EL (cell line): ENCODE results near the gene FAM200A.
A peak's percentile ranks its signal among the peaks of the same experiment; 100 is the strongest.
"Not testable (repeated sequence)": the region's sequence is repeated elsewhere in the genome, so short reads cannot be mapped to it uniquely, and the experiment has no call there.

Source experiments
- DNase-seq: peaks from one replicate; pipeline ENCODE4 v3.0.0-alpha.2; 2016

The FAM200A gene

GRCh38 chr7:99558306-99559174, 6.6 kb upstream of the FAM200A start, which contains the start of gene ZNF655:
ZNF655 (plus strand) TSS chr7:99558642; CDS start chr7:99560560, 1,918 bp downstream.
- peak; percentile 90 for DNase-seq

- DNase-seq, result no peak
Observed at GRCh38 chr7:99557940-99558305, 6.0 kb upstream of the FAM200A start.

GRCh38 chr7:99557196-99557607, 5.3 kb upstream of the FAM200A start:
- DNase-seq, result no peak

- no peak for DNase-seq
Observed at GRCh38 chr7:99554939-99555338, 3.0 kb upstream of the FAM200A start.

DNA sequence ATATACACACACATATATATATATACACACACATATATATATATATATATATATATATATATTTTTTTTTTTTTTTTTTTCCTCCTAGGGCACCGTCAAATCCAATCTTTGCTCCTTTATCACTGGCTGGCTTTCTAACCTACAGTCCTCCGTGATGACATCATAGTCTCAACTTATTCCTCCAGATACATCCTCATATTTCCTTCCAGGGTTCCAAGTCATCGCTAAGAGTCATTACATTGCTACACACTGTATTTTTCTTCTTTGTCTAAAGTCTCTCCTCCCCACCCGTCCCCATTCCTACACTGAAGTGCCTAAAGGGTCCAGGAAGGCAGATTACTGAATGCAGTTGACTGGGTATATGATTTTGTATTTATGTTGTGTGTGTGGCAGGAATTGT, 1.1 kb upstream of the FAM200A start:
- no peak for DNase-seq

DNA sequence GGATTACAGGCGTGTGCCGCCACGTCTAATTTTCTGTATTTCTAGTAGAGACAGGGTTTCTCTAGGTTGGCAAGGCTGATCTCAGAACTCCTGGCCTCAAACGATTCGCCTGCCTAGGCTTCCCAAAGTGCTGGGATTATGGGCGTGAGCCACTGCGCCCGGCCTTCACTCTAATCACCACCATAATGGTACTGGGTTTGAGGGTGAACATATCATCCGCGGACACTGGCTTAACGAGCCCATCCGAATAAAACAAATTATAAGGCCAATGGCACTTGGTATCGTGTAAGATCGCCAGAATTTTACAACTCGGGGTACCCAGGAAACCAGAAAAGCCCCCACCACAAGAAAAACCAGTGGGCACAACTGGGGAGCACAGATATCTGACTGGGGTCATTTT, 580 bp downstream of the FAM200A start:
- DNase-seq, result no peak

GRCh38 chr7:99549545-99549944, 2.4 kb downstream of the FAM200A start:
- not testable (repeated sequence) for DNase-seq

- not testable (repeated sequence) for DNase-seq
Observed at GRCh38 chr7:99545308-99545707, 6.6 kb downstream of the FAM200A start.

DNA sequence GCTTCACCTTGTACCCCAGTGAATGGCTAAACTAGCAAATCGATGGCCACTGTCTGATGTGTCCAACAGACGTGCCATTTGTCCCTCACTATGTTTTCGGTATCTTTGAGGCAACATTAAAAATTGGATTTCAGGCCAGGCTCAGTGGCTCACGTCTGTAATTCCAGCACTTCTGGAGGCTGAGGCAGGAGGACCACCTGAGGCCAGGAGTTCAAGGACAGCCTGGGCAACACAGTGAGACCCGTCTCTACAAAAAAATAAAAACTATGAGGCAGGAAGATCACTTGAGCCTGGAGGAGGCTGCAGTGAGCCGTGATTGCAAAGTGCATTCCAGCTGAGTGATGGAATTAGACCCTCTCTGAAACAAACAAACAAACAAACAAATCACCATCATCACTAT, 8.0 kb downstream of the FAM200A start:
- no peak for DNase-seq

GRCh38 chr7:99543081-99543671, 8.7 kb downstream of the FAM200A start:
- DNase-seq, result no peak

DNA sequence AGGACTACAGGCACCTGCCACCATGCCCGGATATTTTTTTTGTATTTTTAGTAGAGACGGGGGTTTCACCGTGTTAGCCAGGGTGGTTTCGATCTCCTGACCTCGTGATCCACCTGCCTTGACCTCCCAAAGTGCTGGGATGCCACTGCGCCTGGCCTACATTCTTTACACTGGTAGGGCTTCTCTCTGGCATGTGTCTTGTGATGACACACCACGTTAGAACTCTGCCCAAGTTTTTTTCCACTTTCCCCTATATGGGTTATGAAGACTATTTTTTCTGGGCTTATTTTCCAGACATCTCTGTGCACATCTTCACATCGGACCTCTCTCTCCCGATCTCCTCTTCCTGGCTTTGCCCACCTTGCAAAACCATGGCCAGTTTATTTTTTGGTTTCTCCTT, 10.7 kb downstream of the FAM200A start:
- no peak for DNase-seq

- DNase-seq, result no peak
Observed at GRCh38 chr7:99540542-99540941, 11.4 kb downstream of the FAM200A start.

DNA sequence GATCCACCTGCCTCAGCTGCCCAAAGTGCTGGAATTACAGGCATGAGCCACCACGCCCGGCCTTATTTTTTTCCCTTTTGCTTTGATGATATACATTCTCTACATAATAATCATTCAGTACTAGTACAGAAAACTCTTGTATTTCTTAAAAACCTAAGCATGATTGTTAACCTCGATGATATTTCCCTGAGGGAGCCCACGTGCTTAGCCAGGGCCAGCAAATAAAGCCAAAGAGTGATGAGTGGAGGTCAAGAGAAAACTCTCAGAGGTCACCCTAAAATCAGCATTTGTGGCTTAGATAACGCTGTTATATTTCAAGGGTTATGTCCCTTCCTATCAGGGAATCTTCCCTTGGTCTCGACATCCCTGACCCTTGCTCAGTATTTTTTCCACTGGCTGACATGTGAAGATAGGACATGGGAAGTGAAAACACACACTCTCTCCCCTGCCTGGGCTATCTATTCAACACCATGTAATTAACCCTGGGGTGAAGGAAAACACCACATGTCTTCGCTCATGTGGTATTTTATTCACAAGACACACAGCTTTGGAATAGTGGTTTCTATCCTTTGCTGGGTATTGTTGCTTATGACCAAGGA, 12.6 kb downstream of the FAM200A start:
- no peak for DNase-seq

DNA sequence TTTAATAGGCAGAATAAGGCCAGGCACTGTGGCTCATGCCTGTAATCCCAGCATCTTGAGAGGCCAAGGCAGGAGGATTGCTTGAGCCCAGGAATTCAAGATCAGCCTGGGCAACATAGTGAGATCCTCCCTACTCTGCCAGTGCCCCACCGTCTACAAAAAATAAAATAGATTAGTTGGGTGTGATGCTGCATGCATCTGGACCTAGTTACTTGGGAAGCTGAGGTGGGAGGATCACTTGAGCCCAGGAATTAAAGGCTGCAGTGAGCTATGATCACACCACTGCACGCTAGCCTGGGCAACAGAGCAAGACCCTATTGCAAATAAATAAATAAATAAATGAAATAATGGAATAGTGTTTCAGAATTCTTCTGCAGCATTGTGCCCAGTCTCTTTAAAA, 16.2 kb downstream of the FAM200A start:
- DNase-seq, result no peak

- no peak for DNase-seq
Observed at GRCh38 chr7:99531354-99531765, 20.6 kb downstream of the FAM200A start.

- no peak for DNase-seq
Observed at GRCh38 chr7:99525713-99526440, 26.0 kb downstream of the FAM200A start.

DNA sequence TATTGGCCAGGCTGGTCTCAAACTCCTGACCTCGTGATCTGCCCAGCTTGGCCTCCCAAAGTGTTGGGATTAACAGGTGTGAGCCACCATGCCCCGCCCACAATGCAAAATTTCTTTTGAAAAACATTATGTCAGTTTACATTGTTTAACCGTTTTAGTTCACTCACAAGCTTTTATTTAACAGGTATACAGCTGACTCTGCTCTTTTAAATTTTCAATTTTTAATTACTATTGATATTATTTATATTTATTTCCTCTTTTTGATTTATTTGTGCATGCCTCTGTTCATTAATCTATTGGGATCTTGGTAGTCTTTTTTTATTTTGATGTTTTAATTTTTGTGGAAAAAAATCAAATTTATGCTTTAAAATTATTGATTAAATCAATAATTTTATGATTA, 30.5 kb downstream of the FAM200A start:
- DNase-seq, result no peak

DNA sequence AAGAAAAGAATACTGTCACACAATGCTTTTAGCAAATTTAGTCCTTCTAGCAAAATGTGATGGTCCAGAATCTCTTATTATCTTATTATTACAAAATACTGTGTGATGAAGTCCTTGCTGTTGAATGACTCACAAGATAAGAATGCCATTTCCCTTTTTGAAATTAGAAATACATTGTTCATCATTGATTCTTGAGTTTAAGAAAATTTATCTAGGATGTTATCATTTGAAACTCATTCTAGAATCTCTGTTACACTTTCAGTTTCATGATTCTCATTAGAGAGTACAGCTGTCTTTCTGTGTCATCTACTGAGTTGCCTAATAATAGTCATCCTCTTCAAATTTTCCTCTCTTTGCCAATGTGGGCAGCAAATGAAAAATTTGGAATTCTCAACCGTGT, 37.9 kb downstream of the FAM200A start:
- peak; percentile 61 for DNase-seq

DNA sequence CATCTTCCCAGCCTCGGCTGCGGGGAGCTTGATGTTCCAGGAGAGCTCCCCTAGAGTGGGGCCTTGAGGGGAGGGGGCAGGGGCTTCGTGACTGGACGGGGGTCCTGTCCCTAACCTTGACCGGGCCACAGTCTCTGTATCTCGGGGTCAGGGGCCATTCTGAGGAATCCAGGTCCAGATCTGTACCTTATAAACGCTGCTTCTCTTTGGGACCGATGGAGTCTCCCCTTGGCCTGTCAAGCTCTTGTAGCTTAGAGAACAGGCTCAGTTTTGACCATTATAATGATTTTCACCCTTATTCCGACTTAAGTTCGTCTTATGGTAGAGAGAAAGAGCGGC, 46.6 kb downstream of the FAM200A start:
- no peak for DNase-seq

GRCh38 chr7:99504603-99505323, 47.2 kb downstream of the FAM200A start, which contains the start of gene ZKSCAN5:
ZKSCAN5 (plus strand) TSS chr7:99504662; CDS start chr7:99506045, 1,383 bp downstream.
- DNase-seq, result peak; percentile 96

DNA sequence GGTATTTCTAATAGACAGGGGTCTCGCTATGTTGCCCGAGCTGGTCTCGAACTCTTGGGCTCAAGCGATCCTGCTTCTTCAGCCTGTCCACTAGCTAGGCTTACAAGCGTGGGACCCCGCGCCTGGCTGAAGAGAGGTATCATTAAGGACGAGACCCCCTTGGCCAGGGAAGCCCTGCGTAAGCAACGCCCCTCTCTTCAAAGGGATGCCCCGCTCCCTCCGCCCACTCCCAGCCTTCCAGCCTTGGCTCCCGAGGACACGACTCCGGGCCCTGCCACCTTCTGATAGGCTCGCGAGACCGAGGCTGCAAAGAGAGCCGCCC, 47.7 kb downstream of the FAM200A start:
- no peak for DNase-seq

GRCh38 chr7:99501236-99501635, 50.7 kb downstream of the FAM200A start:
- DNase-seq, result not testable (repeated sequence)

DNA sequence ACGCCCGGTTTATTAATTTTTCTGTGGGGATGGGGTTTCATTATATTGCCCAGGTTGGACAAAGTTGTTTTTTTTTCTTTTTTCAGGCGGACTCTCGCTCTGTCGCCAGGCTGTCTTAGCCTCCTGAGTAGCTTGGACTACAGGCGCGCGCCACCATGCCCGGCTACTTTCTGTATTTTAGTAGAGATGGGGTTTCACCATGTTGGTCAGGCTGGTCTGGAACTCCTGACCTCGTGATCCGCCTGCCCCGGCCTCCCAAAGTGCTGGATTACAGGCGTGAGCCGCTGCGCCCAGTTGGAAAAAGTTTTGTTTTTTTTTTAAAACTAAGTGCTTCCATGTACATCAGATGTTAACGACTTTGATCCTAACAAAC, 51.3 kb downstream of the FAM200A start:
- no peak for DNase-seq
